Mononuclear cell (primary cell): ENCODE data around the gene GSTM4. TPM values are rescaled to one million over a fixed set of nuclear protein-coding genes. Genes with fewer than 3 reads are reported as not detected.

Source experiments
- total RNA-seq: library from RNA; depleted of rRNA; stranded (reverse); fragments of >200 nt; gene quantifications from one replicate; pipeline ENCODE4 v1.2.3, GENCODE V29; 2012

Gene GSTM4
- total RNA-seq, 1 donor = 8.4 TPM

Other genes with a start within 250 kb of the GSTM4 start
- 30.7 TPM for gene PSMA5, start 229.7 kb upstream of the GSTM4 start, total RNA-seq
- gene SYPL2, start 189.6 kb upstream of the GSTM4 start, total RNA-seq = not detected
- gene ATXN7L2, start 172.2 kb upstream of the GSTM4 start, total RNA-seq = 4.4 TPM
- 7.9 TPM for gene CYB561D1, start 162.0 kb upstream of the GSTM4 start, total RNA-seq
- 9.2 TPM for gene AMIGO1, start 146.4 kb upstream of the GSTM4 start, total RNA-seq
- 0.94 TPM for gene GPR61, start 116.2 kb upstream of the GSTM4 start, total RNA-seq
- gene GNAI3, start 107.5 kb upstream of the GSTM4 start, total RNA-seq = 8.9 TPM
- gene GNAT2, start 36.5 kb upstream of the GSTM4 start, total RNA-seq = not detected
- gene AMPD2, start 36.3 kb upstream of the GSTM4 start, total RNA-seq = 108 TPM
- gene GSTM2, start 12.0 kb downstream of the GSTM4 start, total RNA-seq = 16.1 TPM
- gene GSTM1, start 31.7 kb downstream of the GSTM4 start, total RNA-seq = not detected
- not detected for gene GSTM5, start 56.2 kb downstream of the GSTM4 start, total RNA-seq
- 7.5 TPM for gene GSTM3, start 84.9 kb downstream of the GSTM4 start, total RNA-seq
- gene EPS8L3, start 107.8 kb downstream of the GSTM4 start, total RNA-seq = not detected